WTC11 (cell line): Measurements from ENCODE around the gene VGLL1. TPM values are rescaled to one million over a fixed set of nuclear protein-coding genes. Genes with fewer than 3 reads are reported as not detected.

Source experiments
- ATAC-seq: fragments of 200-7000 bp; cut with Tn5 transposase; 2 replicates; pipeline ENCODE4 v1.10.0; 2021; ENCODE audit warnings: mild to moderate bottlenecking, moderate library complexity
- CTCF ChIA-PET: fragments of 300-600 bp; sonication (Branson Sonifier 250); formaldehyde crosslinking; loops from one replicate; lab custom pipeline; 2021; ENCODE audit warnings: antibody characterized with exemption; lab: Charles Lee
- POLR2A ChIA-PET: fragments of 350-600 bp; sonication (Branson Sonifier 250); formaldehyde crosslinking; loops from one replicate; lab custom pipeline; 2021; ENCODE audit warnings: antibody characterized with exemption; lab: Charles Lee
- DNase-seq: peaks from one replicate; pipeline ENCODE4 v3.0.0; 2021; ENCODE audit warnings: low spot score
- H3K27ac Mint-ChIP-seq: 2 replicates; pipeline ENCODE4 v1.8.0; 2021; ENCODE audit warnings: mixed read lengths
- H3K27me3 Mint-ChIP-seq: 2 replicates; pipeline ENCODE4 v1.8.0; 2021; ENCODE audit warnings: low read depth, mild to moderate bottlenecking, moderate library complexity, mixed read lengths
- H3K36me3 Mint-ChIP-seq: 2 replicates; pipeline ENCODE4 v1.8.0; 2021; ENCODE audit warnings: mixed read lengths
- H3K4me1 Mint-ChIP-seq: 2 replicates; pipeline ENCODE4 v1.8.0; 2022; ENCODE audit warnings: mixed read lengths
- H3K4me3 Mint-ChIP-seq: 2 replicates; pipeline ENCODE4 v1.8.0; 2021; ENCODE audit warnings: mild to moderate bottlenecking, moderate library complexity, mixed read lengths
- H3K9me3 Mint-ChIP-seq: 2 replicates; pipeline ENCODE4 v1.8.0; 2021; ENCODE audit warnings: mixed read lengths
- AFF4 ChIP-seq: sonication (generic); formaldehyde crosslinking; IDR thresholded peaks from 2 replicates; pipeline ENCODE4 v1.8.1; 2023; ENCODE audit warnings: mild to moderate bottlenecking, missing genetic modification reagents, borderline replicate concordance
- AR ChIP-seq: fragments of 250-450 bp; sonication (Bioruptor Pico); IDR thresholded peaks from 2 replicates; pipeline ENCODE4 v1.9.0; 2021; ENCODE audit warnings: mild to moderate bottlenecking
- ARID4B ChIP-seq: sonication (generic); formaldehyde crosslinking; IDR thresholded peaks from 2 replicates; pipeline ENCODE4 v1.8.0; 2023; ENCODE audit warnings: missing genetic modification reagents, mild to moderate bottlenecking, borderline replicate concordance
- CDX4 ChIP-seq: fragments of 250-450 bp; sonication (Bioruptor Pico); IDR thresholded peaks from 2 replicates; pipeline ENCODE4 v1.9.0; 2021; ENCODE audit warnings: moderate library complexity, mild to moderate bottlenecking, inconsistent platforms, borderline replicate concordance
- E2F1 ChIP-seq: sonication (generic); formaldehyde crosslinking; IDR thresholded peaks from 2 replicates; pipeline ENCODE4 v1.8.0; 2022; ENCODE audit warnings: mild to moderate bottlenecking, missing genetic modification reagents
- E2F5 ChIP-seq: sonication (generic); formaldehyde crosslinking; IDR thresholded peaks from 2 replicates; pipeline ENCODE4 v1.8.1; 2022; ENCODE audit warnings: mild to moderate bottlenecking, moderate library complexity, missing genetic modification reagents
- EMX1 ChIP-seq: fragments of 250-450 bp; sonication (Bioruptor Pico); IDR thresholded peaks from 2 replicates; pipeline ENCODE4 v1.8.0; 2021; ENCODE audit warnings: mild to moderate bottlenecking
- FOXP1 ChIP-seq: sonication (generic); formaldehyde crosslinking; IDR thresholded peaks from 2 replicates; pipeline ENCODE4 v1.8.0; 2022; ENCODE audit warnings: missing genetic modification reagents, mild to moderate bottlenecking, moderate library complexity, borderline replicate concordance
- HMGA2 ChIP-seq: fragments of 250-450 bp; sonication (Bioruptor Pico); IDR thresholded peaks from 2 replicates; pipeline ENCODE4 v1.4.0; 2021; ENCODE audit warnings: mild to moderate bottlenecking, moderate library complexity
- JAZF1 ChIP-seq: fragments of 250-450 bp; sonication (Bioruptor Pico); IDR thresholded peaks from 2 replicates; pipeline ENCODE4 v1.9.0; 2021; ENCODE audit warnings: moderate library complexity, mild to moderate bottlenecking, inconsistent platforms
- NR3C1 ChIP-seq: sonication (generic); formaldehyde crosslinking; conservative IDR thresholded peaks from 2 replicates; pipeline ENCODE4 v1.8.1; 2023; ENCODE audit warnings: low read depth, mild to moderate bottlenecking, missing genetic modification reagents
- RORB ChIP-seq: fragments of 250-450 bp; sonication (Bioruptor Pico); IDR thresholded peaks from 2 replicates; pipeline ENCODE4 v1.9.0; 2021; ENCODE audit warnings: mild to moderate bottlenecking
- ZBTB43 ChIP-seq: sonication (generic); formaldehyde crosslinking; IDR thresholded peaks from 2 replicates; pipeline ENCODE4 v1.8.1; 2023; ENCODE audit warnings: mild to moderate bottlenecking, missing genetic modification reagents
- ZMAT4 ChIP-seq: fragments of 250-450 bp; sonication (Bioruptor Pico); IDR thresholded peaks from 2 replicates; pipeline ENCODE4 v1.9.0; 2021; ENCODE audit warnings: mild to moderate bottlenecking
- ZNF121 ChIP-seq: sonication (generic); formaldehyde crosslinking; IDR thresholded peaks from 2 replicates; pipeline ENCODE4 v1.8.0; 2023; ENCODE audit warnings: missing genetic modification reagents
- ZNF232 ChIP-seq: sonication (generic); formaldehyde crosslinking; IDR thresholded peaks from 2 replicates; pipeline ENCODE4 v1.8.0; 2022; ENCODE audit warnings: mild to moderate bottlenecking, missing genetic modification reagents
- ZNF263 ChIP-seq: sonication (generic); formaldehyde crosslinking; IDR thresholded peaks from 2 replicates; pipeline ENCODE4 v1.8.1; 2022; ENCODE audit warnings: low read depth, mild to moderate bottlenecking, moderate library complexity, missing genetic modification reagents
- ZNF396 ChIP-seq: fragments of 250-450 bp; sonication (Bioruptor Pico); IDR thresholded peaks from 2 replicates; pipeline ENCODE4 v1.8.0; 2021; ENCODE audit warnings: mild to moderate bottlenecking, moderate library complexity, borderline replicate concordance
- ZSCAN18 ChIP-seq: fragments of 250-450 bp; sonication (Bioruptor Pico); IDR thresholded peaks from 2 replicates; pipeline ENCODE4 v2.1.2; 2022; ENCODE audit warnings: mild to moderate bottlenecking, moderate library complexity
- total RNA-seq: library from RNA; stranded (reverse); gene quantifications from 3 replicates; pipeline ENCODE4 v1.2.3, GENCODE V29; 2021

VGLL1 gene
- total RNA-seq, 1 experiment from 2014 or later: not detected

- Mint-ChIP-seq H3K36me3 (no peaks in the 10 kb centered on the region), H3K4me3 (no peak overlapping the region), H3K27me3 (peaks cover 21% of the 10 kb centered on the region), H3K4me1 (no peaks in the 10 kb centered on the region), H3K27ac (no peak overlapping the region), H3K9me3 (no peaks in the 10 kb centered on the region)
- POLR2A ChIA-PET: no interaction called here
- CTCF ChIA-PET: no interaction called here
- DNase-seq (no peak), ATAC-seq (no peak)
- TF ChIP-seq E2F1 (CRISPR knock-in tag): no peak
- no peak for TF ChIP-seq JAZF1
- TF ChIP-seq FOXP1 (CRISPR knock-in tag): no peak
- TF ChIP-seq ZSCAN18 (CRISPR knock-in tag): no peak
- no peak for TF ChIP-seq ZNF396 (CRISPR knock-in tag)
- TF ChIP-seq RORB (CRISPR knock-in tag): no peak
- TF ChIP-seq ZNF232 (CRISPR knock-in tag): no peak
- no peak for TF ChIP-seq ZMAT4 (CRISPR knock-in tag)
- no peak for TF ChIP-seq E2F5
- no peak for TF ChIP-seq AR (CRISPR knock-in tag)
- no peak for TF ChIP-seq HMGA2 (CRISPR knock-in tag)
- TF ChIP-seq ARID4B (CRISPR knock-in tag): no peak
- TF ChIP-seq EMX1 (CRISPR knock-in tag): no peak
- TF ChIP-seq CDX4 (CRISPR knock-in tag): no peak
- no peak for TF ChIP-seq ZNF121 (CRISPR knock-in tag)
- TF ChIP-seq NR3C1 (CRISPR knock-in tag): no peak
- no peak for TF ChIP-seq ZBTB43 (CRISPR knock-in tag)
- no peak for TF ChIP-seq ZNF263 (CRISPR knock-in tag)
- TF ChIP-seq AFF4: no peak
Measured at GRCh38 chrX:136493011-136493410, 39.0 kb upstream of the VGLL1 start.
